ENCODE measurements around the gene SLC5A10. TPM values are rescaled to one million over a fixed set of nuclear protein-coding genes. Genes with fewer than 3 reads are reported as not detected.

The SLC5A10 gene
- total RNA-seq, 1 donor from 2014 or later, result 0.14 TPM

DNA sequence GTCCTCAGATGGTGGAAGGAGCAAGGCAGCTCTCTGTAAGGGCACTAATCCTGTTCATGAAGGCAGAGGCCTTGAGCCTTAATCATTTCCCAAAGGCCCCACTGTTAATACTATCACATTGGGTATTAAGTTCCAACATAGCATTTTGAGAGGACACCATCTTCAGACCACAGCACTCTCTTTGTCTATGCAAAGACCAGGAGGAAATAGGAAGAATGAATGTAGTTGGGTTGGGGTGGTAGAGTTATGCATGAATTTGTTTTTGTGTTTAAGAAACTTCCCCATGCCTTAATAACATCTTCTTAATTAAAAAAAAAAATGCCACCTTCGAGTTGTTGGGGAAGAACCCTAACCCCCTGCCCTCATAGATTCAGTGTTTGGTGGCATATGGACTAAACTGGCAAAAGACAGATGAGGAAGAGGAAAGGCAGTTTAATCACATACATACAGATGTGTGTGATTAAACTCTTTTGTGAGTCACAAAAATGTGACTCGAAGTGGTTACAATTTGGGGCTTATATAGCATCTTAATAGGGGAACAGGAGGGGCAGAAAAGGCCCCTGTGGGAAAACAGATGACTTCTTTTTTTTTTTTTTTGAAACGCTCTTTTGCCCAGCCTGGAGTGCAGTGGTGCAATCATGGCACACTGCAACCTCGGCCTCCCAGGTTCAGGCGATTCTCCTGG lies 35.0 kb upstream of the SLC5A10 start:
- no peaks in the 10 kb centered on the region for H3K79me2 ChIP-seq (ENCODE audit: insufficient read depth, low read length)
- no peak for TF ChIP-seq EZH2 (IDR thresholded peaks at IDR 0.05; ENCODE audit: insufficient read depth, low read length)
- TF ChIP-seq, protein P1, sequence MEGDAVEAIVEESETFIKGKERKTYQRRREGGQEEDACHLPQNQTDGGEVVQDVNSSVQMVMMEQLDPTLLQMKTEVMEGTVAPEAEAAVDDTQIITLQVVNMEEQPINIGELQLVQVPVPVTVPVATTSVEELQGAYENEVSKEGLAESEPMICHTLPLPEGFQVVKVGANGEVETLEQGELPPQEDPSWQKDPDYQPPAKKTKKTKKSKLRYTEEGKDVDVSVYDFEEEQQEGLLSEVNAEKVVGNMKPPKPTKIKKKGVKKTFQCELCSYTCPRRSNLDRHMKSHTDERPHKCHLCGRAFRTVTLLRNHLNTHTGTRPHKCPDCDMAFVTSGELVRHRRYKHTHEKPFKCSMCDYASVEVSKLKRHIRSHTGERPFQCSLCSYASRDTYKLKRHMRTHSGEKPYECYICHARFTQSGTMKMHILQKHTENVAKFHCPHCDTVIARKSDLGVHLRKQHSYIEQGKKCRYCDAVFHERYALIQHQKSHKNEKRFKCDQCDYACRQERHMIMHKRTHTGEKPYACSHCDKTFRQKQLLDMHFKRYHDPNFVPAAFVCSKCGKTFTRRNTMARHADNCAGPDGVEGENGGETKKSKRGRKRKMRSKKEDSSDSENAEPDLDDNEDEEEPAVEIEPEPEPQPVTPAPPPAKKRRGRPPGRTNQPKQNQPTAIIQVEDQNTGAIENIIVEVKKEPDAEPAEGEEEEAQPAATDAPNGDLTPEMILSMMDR (IDR thresholded peaks at IDR 0.05; ENCODE audit: insufficient read depth, low read depth, low read length), result no peak
- H2AFZ ChIP-seq (ENCODE audit: low read depth, low read length), result no peak overlapping the region
- H4K20me1 ChIP-seq (ENCODE audit: insufficient read depth, low read length), result peaks cover 12% of the 10 kb centered on the region
- no peak overlapping the region for H3K4me3 ChIP-seq (ENCODE audit: insufficient read depth, low read depth, low read length)
- H3K4me3 Mint-ChIP-seq (ENCODE audit: unreplicated experiment), result no peak overlapping the region
- H3K4me1 Mint-ChIP-seq (ENCODE audit: low read depth, unreplicated experiment), result peaks cover 12% of the 10 kb centered on the region
- no peak overlapping the region for H3K9ac ChIP-seq (ENCODE audit: low read length)
- H3K27me3 ChIP-seq (ENCODE audit: insufficient read depth, low read length), result no peaks in the 10 kb centered on the region
- no peak overlapping the region for H3K27ac Mint-ChIP-seq (ENCODE audit: unreplicated experiment)
- peaks cover 1% of the 10 kb centered on the region for H3K9me3 Mint-ChIP-seq (ENCODE audit: unreplicated experiment)
- no peak overlapping the region for H3K4me2 ChIP-seq (ENCODE audit: low read length)
- H3K27me3 Mint-ChIP-seq (ENCODE audit: low read depth, unreplicated experiment), result no peaks in the 10 kb centered on the region
- peaks cover 26% of the 10 kb centered on the region for H3K36me3 Mint-ChIP-seq (ENCODE audit: low read depth, unreplicated experiment)
- FAIRE-seq, result no peak
- peaks cover 13% of the 10 kb centered on the region for H3K4me1 ChIP-seq (ENCODE audit: insufficient read depth, low read length)
- H3K36me3 ChIP-seq (ENCODE audit: insufficient read depth, low read length), result peaks cover 6% of the 10 kb centered on the region
- no peak for DNase-seq (ENCODE audit: low read depth)
- H3K27ac ChIP-seq (ENCODE audit: low read depth, low read length), result no peak overlapping the region
- H3K9me3 ChIP-seq (ENCODE audit: insufficient read depth, low read depth, low read length), result no peaks in the 10 kb centered on the region

- no peak for TF ChIP-seq EZH2 (IDR thresholded peaks at IDR 0.05; ENCODE audit: insufficient read depth, low read length)
- TF ChIP-seq, protein P1 (IDR thresholded peaks at IDR 0.05; ENCODE audit: insufficient read depth, low read depth, low read length), result no peak
- peaks cover 15% of the 10 kb centered on the region for H3K4me1 ChIP-seq (ENCODE audit: insufficient read depth, low read length)
- no peaks in the 10 kb centered on the region for H3K27me3 Mint-ChIP-seq (ENCODE audit: low read depth, unreplicated experiment)
- peaks cover 6% of the 10 kb centered on the region for H3K36me3 ChIP-seq (ENCODE audit: insufficient read depth, low read length)
- peaks cover 12% of the 10 kb centered on the region for H4K20me1 ChIP-seq (ENCODE audit: insufficient read depth, low read length)
- no peak for DNase-seq (ENCODE audit: low read depth)
- peaks cover 22% of the 10 kb centered on the region for H3K36me3 Mint-ChIP-seq (ENCODE audit: low read depth, unreplicated experiment)
- no peak for FAIRE-seq
- H3K4me2 ChIP-seq (ENCODE audit: low read length), result no peak overlapping the region
- H3K9ac ChIP-seq (ENCODE audit: low read length), result no peak overlapping the region
- peaks cover 17% of the 10 kb centered on the region for H3K4me1 Mint-ChIP-seq (ENCODE audit: low read depth, unreplicated experiment)
- no peaks in the 10 kb centered on the region for H3K27me3 ChIP-seq (ENCODE audit: insufficient read depth, low read length)
- H3K9me3 Mint-ChIP-seq (ENCODE audit: unreplicated experiment), result peaks cover 1% of the 10 kb centered on the region
- no peaks in the 10 kb centered on the region for H3K79me2 ChIP-seq (ENCODE audit: insufficient read depth, low read length)
- no peak overlapping the region for H3K4me3 ChIP-seq (ENCODE audit: insufficient read depth, low read depth, low read length)
- H3K27ac Mint-ChIP-seq (ENCODE audit: unreplicated experiment), result no peak overlapping the region
- H3K27ac ChIP-seq (ENCODE audit: low read depth, low read length), result no peak overlapping the region
- H2AFZ ChIP-seq (ENCODE audit: low read depth, low read length), result no peak overlapping the region
- no peak overlapping the region for H3K4me3 Mint-ChIP-seq (ENCODE audit: unreplicated experiment)
- H3K9me3 ChIP-seq (ENCODE audit: insufficient read depth, low read depth, low read length), result no peaks in the 10 kb centered on the region
Measured at GRCh38 chr17:18917506-18918032, 34.4 kb upstream of the SLC5A10 start.

- H3K9ac ChIP-seq (ENCODE audit: low read length), result no peak overlapping the region
- Mint-ChIP-seq H3K27ac (ENCODE audit: unreplicated experiment) (no peak overlapping the region), H3K4me1 (ENCODE audit: low read depth, unreplicated experiment) (peaks cover 17% of the 10 kb centered on the region), H3K9me3 (ENCODE audit: unreplicated experiment) (peaks cover 1% of the 10 kb centered on the region), H3K27me3 (ENCODE audit: low read depth, unreplicated experiment) (no peaks in the 10 kb centered on the region), H3K4me3 (ENCODE audit: unreplicated experiment) (no peak overlapping the region), H3K36me3 (ENCODE audit: low read depth, unreplicated experiment) (peaks cover 17% of the 10 kb centered on the region)
- no peak overlapping the region for H3K4me3 ChIP-seq (ENCODE audit: insufficient read depth, low read depth, low read length)
- peaks cover 15% of the 10 kb centered on the region for H3K4me1 ChIP-seq (ENCODE audit: insufficient read depth, low read length)
- TF ChIP-seq, protein P1 (IDR thresholded peaks at IDR 0.05; ENCODE audit: insufficient read depth, low read depth, low read length), result no peak
- TF ChIP-seq EZH2 (IDR thresholded peaks at IDR 0.05; ENCODE audit: insufficient read depth, low read length), result no peak
- H3K27me3 ChIP-seq (ENCODE audit: insufficient read depth, low read length), result no peaks in the 10 kb centered on the region
- H3K9me3 ChIP-seq (ENCODE audit: insufficient read depth, low read depth, low read length), result no peaks in the 10 kb centered on the region
- H3K4me2 ChIP-seq (ENCODE audit: low read length), result no peak overlapping the region
- peaks cover 12% of the 10 kb centered on the region for H4K20me1 ChIP-seq (ENCODE audit: insufficient read depth, low read length)
- H3K27ac ChIP-seq (ENCODE audit: low read depth, low read length), result no peak overlapping the region
- H3K79me2 ChIP-seq (ENCODE audit: insufficient read depth, low read length), result peaks cover 5% of the 10 kb centered on the region
- no peak overlapping the region for H2AFZ ChIP-seq (ENCODE audit: low read depth, low read length)
- DNase-seq (ENCODE audit: low read depth), result no peak
- FAIRE-seq, result no peak
- peaks cover 6% of the 10 kb centered on the region for H3K36me3 ChIP-seq (ENCODE audit: insufficient read depth, low read length)
Measured at GRCh38 chr17:18919963-18920362, 32.0 kb upstream of the SLC5A10 start.
